NCI-H345 (cell line): ENCODE measurements around the gene NDUFAF5.

Experiments
- DNase-seq: peaks from one replicate; lab custom pipeline; 2025; lab: John Stamatoyannopoulos, UW

The NDUFAF5 gene

DNA sequence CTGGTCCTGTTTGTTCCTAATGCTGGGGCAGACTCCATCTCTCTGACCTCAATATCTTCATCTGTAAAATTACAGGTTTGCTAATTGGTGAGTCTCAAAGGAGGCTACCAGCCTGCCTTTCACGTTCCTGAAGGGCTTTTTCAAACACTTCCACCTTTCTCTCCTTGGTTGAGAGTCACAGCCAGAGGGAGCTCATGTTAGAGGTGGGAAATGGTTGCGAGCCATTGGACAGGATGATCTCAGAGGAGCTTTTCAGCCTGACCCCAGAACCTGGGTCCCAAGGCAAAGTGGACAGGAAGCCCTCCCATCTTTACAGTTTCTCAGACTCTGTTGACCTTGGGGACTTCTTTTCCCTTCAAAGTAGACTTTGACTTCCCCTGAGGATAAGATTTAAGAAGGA, 37.6 kb downstream of the NDUFAF5 start:
- no peak for DNase-seq

DNA sequence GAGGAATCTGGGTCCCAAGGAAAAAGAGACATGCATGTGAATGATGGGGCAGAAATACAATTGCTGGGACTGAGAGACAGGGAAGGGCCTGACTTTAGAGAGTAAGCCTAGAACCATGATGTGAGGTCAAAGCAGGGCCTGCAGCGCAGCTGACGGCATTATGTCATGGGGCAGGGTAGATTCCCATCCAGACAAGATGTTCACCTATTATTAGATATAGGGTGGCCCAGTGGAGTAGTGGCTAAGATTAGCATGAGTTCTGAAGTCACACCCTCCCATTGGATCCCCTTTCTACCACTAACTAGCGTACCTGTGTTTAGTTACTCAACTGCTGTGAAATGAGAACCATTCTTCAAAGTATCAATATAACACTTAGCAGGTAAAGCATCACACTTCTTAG, 39.6 kb downstream of the NDUFAF5 start:
- DNase-seq = no peak

DNA sequence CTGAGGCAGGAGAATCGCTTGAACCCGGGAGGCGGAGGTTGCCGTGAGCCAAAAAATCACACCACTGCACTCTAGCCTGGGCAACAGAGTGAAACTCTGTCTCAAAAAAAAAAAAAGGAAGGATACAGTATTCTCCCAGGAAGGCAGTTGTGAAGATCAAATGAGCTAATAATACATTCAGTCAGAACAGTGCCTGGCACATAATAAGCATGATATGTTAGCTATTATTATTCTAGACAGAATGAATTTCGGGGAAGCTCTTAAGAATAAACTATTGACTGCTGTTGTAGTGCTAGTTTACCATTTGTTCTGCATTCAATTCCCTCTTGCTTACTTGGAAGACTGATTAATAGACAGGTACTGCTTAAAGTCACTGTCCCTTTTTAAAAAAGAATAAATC, 40.6 kb downstream of the NDUFAF5 start:
- DNase-seq = no peak

DNA sequence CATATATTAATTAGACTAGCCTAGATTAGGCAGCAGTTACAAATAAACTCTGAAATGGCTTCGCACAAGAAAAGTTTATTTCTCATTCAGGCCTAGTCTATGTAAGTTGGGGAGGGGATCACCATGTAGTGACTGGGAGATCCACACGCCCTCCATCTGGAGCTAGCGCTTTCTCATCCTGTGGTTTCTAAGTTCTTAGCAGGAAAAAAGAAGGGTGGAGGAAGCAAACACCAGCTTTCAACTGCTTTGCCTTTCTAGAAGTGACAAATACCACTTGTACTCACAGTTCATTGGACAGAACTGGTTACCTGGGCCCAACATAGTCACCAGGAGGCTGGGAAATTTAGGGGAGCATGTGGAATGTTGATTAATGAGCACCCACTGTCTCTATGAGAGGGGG, 46.6 kb downstream of the NDUFAF5 start:
- DNase-seq = no peak

DNA sequence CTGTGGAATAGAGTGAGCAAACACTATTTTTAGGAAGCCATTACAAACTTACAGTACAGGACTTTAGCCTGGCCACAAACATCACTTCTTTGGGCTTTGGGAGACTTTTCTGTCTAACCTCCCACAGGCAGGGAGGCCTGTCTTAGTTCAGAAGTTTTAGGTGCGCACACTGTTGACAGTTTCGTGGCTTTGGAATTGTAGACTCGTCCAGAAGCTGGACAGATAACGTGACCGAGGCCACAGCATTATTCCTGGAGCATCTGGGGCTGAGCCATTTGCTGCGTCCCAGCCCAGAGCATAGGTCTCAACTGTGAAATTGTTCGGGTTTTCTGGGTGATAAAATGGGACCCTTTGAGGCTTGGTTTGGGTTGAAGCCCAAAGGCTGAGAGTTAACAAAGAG, 53.8 kb downstream of the NDUFAF5 start:
- no peak for DNase-seq

DNA sequence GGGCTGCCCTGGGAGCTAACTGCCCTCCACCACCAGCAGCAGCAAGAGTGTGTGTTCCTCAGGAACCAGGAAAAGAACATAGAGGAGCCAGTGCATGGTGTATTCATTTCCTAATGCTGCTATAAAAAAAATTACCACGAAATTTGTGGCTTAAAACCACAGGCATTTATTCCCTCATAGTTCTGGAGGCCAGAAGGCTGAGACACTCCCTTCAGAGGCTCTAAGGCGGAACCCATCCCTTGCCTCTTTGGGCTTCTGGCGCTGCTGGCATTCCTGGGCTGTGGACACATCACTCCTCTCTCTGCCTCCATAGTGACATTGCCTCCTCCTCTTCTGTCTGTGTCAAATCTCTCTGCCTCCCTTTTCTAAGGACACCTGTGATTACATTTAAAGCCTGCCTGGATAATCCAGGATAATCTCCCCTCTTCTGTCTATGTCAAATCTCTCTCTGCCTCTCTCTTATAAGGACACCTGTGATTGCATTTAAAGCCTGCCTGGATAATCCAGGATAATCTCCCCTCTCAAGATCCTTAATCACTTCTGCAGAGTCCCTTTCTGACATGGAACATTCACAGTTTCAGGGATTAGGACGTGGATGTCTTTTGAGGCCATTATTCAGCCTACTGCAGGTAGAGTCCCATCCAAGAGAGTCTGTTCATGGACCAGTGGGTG, 54.7 kb downstream of the NDUFAF5 start:
- no peak for DNase-seq

DNA sequence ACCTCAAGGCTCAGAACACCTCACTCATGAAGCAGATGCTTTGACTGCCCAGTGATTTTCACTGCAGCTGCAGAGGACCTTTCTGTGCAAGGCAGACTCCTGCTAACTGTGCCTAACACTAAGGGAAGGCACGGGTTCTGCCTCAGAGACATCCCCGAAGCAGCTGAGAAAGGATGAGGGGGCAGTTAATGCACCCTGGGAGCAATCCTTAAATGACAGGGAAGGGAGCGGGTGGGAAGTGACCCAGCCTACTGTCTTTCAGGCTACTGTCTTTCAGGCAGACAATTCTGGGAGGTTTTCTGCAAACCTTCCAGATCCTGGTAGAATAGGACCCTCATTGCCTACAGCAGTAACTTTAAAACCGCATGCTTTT, 55.3 kb downstream of the NDUFAF5 start:
- no peak for DNase-seq

DNA sequence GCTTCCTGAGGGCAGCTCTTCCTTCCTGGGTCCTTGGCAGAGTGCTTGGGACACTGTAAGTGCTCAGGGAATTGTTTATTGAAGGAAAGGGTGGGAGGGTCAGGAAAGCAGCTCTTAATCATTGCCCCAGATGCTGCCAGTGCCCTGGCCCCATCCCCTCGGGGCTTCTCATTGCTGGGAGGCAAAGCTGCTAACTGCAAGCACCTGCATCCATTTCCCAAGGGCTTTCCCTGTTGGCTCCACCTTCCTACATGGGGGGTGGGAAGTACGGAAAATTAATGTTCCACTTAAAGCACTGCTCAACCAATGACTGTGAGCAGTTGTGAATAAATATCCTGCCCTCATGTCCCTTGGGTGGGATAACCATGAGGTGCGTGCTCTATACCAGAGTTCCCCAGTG, 56.4 kb downstream of the NDUFAF5 start:
- DNase-seq = no peak

DNA sequence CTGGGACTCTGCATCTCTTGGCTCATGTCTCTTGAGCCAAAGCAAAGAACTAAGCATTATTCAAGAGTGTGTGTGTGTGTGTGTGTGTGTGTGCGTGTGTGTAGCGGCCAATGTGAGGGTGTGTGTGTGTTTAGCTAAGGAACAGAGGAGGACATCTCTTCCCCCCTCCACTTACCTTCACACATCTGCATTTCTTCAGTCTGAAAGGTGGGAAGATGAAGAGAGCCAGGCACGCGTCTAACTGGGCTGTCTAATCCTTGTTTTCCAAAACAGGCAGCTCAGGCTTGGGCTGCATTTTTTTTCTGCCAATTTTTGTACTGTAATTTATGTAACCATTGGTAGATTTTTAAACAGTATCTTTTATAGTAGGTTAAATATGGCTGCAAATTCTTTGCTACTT, 59.5 kb downstream of the NDUFAF5 start:
- no peak for DNase-seq

DNA sequence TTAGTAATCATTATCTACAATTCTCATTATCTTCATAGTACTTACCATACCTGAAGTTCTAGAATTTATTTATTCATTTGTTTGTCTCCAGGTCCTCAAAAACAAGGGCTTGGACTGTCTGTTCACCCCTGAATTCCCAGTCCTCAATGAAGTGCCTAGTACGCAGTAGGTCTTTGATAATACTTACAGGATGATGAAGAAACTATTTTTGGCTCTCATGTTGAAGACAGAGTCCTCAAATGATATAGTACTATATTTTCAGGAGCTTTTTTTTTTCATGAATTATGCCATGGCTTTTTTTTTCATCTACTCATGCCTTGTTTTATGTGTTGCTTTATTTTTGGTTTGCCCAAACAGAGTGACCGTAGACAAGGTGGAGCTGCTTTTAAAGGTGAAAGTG, 66.5 kb downstream of the NDUFAF5 start:
- no peak for DNase-seq

DNA sequence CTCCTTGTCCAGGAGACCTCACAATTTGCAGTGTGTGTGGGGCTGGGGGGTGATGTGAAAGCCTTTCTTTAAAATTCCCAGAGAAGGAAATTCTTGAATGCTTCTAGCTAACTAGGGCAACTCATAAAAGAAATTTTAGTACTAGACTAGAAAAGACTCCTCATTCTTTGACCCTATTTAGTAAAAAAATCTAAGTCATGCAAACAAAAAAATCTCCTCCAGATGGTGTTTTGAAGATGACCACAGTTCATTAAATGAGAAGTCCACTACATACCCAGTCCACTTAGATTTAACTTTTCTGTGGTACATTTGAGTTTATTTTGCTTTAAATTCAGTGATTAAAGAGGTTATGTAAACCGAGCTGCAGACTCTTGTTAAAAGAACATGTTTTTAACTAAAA, 67.5 kb downstream of the NDUFAF5 start:
- no peak for DNase-seq

DNA sequence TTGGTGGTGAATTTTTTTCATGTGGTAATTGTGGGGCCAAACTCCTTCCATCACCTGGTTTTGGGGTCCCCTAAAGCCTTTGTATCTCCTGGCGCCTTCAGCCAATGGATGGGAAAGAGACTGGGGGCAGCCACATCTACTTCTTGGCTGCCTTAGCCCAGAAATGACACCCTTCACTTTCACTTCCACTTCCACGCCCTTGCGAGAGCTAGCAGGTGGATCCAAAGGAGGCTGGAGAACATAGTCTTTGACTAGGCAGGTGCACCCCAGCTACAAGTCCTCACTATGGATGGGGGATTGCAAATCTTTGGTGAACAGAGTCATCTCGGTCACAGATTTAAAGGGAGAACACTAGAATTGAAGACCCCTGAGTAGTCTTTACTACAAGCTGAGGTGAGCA, 70.8 kb downstream of the NDUFAF5 start:
- no peak for DNase-seq

DNA sequence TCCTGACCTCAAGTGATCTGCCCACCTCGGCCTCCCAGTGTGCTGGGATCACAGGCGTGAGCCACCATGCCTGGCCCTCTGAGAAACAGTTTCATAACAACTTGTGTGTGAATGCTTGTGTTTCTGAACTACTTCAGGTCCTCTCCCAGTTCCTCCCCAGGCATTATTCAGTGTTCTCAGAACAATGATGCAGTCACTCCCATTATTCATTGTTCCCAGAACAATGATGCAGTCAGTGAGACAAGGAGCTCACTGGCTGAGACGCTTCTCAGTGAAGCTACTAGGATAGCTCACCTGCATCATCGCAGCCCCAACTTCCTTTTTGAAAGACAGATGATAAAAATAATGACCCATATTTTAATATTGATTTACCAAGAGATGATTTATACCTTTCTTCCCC, 71.5 kb downstream of the NDUFAF5 start:
- peak; percentile 16 for DNase-seq

DNA sequence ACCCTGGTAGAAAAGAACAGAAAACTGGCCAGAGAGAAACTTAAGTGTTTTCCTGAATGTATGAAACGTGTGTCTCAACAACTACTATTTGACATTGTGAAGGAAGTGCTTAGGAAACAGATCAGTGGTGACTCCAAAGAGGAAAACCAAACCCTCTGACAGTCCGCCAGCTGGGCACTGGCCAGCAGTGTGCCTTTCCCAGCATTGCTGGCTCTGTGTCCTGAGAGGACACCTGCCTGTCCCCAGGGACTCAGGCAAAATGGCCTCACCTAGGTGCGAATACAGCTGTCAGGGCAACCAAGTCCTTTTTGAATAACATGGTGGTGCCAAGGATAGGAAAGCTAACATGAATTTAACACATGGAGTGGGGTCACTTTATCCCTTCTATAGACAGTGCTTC, 72.5 kb downstream of the NDUFAF5 start:
- DNase-seq = peak; percentile 65

DNA sequence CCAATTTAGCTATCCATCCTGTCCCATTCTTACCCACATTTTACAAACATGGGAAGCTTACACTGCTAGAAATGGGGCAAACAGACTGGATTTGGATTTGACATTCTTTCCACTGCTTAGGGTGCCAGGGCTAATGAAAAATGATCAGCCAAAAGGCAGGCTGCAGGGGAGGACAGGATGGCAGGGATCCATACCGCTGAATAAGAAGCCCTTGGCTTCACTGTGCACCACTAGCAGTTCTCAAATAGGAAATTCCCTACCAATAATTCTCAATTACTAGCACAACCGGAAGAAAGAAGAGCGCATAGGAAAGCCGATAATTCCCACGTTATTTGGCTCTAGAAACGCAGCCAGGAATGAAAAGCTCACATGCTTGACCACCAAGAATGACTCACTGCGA, 73.1 kb downstream of the NDUFAF5 start:
- DNase-seq = no peak

DNA sequence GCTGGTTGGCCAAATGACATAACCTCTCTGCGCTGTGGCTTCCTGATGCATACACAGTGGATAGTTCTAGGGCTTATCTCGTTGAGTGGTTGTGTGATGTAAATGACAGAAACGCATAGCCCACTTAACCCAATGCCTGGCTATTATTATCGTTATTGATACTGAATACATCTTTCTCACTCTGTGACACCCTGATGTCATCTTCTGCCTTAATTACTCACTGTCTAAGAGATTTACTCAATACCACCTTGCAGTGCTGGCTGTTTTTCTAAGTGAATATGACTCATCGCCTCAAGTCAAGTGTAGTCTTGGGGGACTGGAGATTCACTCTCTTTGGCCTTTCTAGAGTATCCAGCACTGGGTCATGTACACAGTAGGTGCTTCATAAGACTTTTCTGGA, 73.6 kb downstream of the NDUFAF5 start:
- DNase-seq = no peak

DNA sequence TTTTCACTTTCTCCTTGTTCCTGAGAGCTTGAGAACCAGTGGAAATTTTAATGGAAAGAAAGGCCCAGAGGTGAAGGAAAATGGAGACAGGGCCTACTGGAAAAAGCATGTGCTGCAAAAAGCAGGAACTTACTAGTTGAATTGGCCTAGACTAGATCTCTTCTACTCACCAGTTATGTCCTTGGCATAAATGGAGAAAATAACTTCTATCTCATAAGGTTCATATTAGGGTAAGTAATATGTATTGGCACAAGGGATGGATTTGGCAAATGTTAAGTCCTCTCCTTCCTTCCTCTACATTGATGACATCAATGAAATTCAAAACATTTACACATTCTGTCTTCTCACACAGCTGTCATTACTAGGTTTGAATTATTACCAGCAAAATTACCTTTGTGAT, 74.0 kb downstream of the NDUFAF5 start:
- DNase-seq = no peak

DNA sequence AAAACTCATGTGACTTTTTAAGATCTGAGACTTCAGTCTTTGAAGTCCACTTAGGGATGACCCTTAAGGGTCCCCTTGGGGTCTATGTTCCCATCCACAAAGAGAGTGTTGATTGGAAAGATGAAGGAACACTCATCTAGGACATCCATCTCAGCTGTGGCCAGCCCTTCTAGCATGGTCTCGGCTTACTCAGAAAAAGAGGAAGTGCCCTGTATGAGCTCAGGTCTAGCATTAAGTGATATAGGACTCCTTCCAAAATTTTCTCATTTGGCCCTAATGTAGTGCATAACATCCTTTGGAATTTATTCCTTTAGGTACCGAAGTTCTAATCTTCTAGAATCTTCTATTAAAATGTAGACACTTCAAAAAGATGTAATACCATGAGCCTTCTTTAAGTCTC, 77.4 kb downstream of the NDUFAF5 start:
- DNase-seq = no peak

DNA sequence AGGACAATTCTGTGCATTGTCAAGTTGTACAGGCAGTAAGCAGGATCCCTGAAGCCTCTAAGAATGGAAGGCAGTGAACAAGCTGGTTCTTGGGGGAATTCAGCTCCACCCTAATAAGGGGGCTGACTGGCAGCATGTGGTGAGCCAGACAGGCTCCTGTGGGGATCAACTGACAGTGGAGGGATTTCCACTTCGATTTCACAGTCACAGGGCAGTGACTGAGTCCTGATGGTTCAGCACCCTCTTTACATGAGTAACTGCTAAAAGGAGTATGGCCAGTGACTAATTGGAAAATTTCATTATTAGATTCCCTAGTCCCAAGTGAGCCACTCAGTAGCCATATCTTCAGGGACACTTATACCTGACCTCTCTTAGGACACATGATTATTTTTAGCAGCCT, 78.4 kb downstream of the NDUFAF5 start:
- no peak for DNase-seq

DNA sequence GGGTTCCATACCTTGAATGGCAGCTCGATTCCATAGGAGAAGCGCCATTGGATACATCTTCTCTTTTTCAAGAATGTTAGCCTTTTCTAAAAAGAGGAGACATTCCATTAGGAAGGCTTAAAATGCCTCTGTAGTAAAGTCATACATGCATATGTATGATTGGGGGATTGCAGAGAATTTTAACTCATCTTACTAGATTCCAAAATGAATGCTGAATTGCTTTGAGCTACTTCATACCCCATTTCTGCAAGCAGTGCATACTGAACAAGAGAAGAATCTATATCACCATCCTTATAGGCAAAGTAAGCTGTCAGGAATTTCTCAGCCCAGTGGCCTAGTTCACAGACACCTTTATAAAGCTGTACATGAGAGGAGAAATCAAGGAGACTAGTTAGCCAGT, 80.3 kb downstream of the NDUFAF5 start:
- no peak for DNase-seq

DNA sequence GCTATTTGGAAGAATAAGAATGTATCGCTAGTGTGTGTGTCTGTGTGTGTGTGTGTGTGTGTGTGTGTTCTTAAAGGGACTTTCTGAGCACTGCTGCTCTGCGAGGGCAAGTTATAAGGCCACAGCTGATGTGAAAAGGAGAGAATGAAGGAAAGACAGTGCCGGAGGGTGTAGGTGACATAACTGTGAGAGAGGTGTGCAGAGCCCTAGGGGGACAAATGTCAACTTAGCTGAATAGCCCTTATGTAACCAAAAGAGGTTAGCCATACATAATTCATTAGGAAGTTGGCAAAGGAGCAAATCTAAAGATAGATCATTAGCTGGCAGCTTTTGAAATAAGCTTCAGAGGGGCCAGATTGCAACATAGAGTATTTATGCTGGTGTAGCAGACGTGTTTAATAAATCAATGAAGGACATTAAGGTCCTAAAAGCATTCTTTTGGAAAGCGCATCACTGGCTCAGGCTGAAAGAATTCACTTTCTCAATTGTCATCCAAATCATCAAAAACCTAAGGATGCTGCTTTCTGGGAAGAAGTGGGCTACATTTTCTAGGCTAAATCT, 81.0 kb downstream of the NDUFAF5 start:
- peak; percentile 91 for DNase-seq

DNA sequence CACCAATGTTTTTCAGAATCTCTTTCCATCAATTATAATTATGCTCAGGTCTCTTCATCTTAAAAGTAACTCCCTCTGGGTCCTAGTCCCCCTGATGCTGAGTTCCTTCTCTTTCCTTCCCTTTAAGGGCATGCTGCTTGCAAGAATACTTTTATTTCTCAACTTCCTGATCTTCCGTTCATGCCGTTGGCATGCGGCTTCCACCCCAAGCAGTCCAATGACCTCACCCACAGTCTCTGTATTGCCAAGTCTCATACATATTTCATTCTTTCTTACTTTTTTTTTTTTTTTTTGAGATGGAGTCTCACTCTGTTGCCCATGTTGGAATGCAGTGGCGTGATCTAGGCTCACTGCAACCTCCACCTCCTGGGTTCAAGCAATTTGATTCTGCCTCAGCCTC, 83.5 kb downstream of the NDUFAF5 start:
- no peak for DNase-seq

DNA sequence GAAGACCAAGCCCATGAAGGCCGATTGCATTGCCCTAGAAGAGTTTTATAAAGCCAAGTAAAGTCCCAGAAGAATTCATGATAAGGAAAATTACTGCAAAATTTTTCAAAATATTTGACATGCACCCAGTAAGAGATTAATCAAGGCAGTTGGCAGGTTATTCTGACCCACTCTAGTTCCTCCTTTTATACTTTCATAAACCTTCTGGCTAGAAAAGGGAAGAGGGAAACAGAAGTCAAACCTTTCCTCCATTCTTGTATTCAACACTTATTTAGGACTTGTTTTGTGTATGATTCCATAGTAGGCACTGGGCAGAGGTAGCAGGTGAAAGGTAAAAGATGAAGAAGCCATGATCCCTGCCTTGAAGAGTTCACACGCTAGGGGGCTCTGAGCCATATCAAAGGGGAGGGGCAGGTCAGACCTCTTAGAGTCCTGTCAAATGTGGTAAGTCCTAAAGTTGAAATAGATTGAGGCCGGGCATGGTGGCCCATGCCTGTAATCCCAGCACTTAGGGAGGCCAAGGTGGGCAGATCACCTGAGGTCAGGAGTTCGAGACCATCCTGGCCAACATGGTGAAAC, 85.4 kb downstream of the NDUFAF5 start:
- DNase-seq = no peak
